Epithelial cell of esophagus (primary cell): ENCODE results near the gene HNF4A.
"Not testable (repeated sequence)": the region's sequence is repeated elsewhere in the genome, so short reads cannot be mapped to it uniquely, and the experiment has no call there.

Experiments
- DNase-seq: peaks from one replicate; pipeline ENCODE4 v3.0.0; 2010; ENCODE audit warnings: low read depth
- H3K4me3 ChIP-seq: 2 replicates; pipeline ENCODE4 v1.5.1; 2011; ENCODE audit warnings: mild to moderate bottlenecking, low read length, control low read depth
- TF ChIP-seq, protein P1 (sequence below): IDR thresholded peaks from 2 replicates; pipeline ENCODE4 v1.5.1; 2011; ENCODE audit warnings: low read depth, mild to moderate bottlenecking, low read length, control low read depth, inconsistent platforms; ENCODE audit not compliant: insufficient read depth; ENCODE audit errors: missing control alignments

The HNF4A gene

DNA sequence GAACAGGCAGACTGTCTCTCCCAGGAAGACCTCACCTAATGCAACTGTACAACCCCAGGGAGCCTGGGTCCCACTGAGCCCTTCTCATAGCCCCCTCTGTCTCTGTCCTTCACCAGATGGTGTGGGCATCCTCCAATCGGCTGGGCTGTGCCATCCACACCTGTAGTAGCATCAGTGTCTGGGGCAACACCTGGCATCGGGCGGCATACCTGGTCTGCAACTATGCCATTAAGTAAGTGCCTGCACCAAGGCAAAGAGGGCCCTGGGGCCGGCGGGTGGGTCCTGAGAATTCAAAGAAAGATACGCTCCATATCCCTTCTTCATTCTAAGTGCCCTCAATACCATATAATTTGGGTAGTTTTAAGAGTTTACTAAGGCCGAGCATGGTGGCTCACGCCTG lies 10.4 kb upstream of the HNF4A start:
- no peak for DNase-seq
- H3K4me3 ChIP-seq: no peak overlapping the region
- TF ChIP-seq, protein P1, sequence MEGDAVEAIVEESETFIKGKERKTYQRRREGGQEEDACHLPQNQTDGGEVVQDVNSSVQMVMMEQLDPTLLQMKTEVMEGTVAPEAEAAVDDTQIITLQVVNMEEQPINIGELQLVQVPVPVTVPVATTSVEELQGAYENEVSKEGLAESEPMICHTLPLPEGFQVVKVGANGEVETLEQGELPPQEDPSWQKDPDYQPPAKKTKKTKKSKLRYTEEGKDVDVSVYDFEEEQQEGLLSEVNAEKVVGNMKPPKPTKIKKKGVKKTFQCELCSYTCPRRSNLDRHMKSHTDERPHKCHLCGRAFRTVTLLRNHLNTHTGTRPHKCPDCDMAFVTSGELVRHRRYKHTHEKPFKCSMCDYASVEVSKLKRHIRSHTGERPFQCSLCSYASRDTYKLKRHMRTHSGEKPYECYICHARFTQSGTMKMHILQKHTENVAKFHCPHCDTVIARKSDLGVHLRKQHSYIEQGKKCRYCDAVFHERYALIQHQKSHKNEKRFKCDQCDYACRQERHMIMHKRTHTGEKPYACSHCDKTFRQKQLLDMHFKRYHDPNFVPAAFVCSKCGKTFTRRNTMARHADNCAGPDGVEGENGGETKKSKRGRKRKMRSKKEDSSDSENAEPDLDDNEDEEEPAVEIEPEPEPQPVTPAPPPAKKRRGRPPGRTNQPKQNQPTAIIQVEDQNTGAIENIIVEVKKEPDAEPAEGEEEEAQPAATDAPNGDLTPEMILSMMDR: no peak

DNA sequence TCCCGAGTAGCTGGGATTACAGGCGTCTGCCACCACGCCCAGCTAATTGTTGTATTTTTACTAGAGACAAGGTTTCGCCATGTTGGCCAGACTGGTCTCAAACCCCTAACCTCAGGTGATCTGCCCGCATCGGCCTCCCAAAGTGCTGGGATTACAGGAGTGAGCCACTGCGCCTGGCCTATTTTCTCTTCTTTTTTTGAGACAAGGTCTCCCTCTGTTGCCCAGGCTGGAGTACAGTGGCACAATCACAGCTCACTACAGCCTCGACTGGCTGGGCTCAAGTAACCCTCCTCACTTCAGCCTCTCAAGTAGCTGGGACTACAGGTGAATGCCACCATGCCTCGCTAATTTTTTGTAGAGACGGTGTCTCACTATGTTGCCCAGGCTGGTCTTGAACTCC lies 9.6 kb upstream of the HNF4A start:
- H3K4me3 ChIP-seq, DNase-seq: not testable (repeated sequence)

DNA sequence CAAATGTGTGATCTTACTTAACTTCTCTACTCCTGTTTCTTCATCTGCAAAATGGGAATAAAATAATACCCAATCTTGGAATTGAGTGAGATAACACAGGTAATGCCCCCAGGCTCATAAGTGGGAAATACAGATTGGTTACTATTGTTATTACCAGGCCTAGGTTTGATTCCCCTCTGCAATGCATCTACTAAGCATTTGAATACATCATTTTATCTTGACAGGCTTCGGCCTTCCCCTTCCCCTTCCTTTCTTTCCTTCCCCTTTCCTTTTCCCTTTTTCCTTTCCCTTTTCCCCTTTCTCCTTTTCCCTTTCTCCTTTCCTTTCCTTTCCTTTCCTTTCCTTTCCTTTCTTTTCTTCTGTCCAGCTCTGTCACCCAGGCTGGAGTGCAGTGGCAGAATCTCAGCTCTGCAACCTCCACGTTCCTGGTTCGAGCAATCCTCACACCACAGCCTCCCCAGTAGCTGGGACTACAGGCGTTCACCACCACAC lies 7.3 kb upstream of the HNF4A start:
- TF ChIP-seq, protein P1: no peak
- H3K4me3 ChIP-seq: no peak overlapping the region
- no peak for DNase-seq

DNA sequence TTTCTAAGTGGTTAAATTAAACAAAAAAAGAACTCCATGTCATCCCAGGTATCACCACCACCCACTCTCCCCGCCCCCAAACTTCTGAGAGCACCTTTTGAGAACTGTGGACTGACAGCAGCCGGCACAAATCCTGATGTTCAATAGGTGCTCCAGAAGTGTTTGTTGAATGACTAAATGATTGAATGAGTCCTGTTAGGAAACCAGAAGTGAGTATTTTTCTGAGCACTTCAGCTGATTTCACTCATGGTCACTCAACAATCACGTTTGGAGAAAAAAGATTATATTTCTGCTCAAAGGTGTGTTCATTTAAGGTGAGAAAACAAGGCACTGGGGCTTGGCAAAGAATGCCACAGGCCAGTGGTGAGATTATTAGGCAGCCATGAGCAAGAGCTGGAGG lies 6.2 kb upstream of the HNF4A start:
- no peak overlapping the region for H3K4me3 ChIP-seq
- no peak for DNase-seq
- TF ChIP-seq, protein P1: no peak

DNA sequence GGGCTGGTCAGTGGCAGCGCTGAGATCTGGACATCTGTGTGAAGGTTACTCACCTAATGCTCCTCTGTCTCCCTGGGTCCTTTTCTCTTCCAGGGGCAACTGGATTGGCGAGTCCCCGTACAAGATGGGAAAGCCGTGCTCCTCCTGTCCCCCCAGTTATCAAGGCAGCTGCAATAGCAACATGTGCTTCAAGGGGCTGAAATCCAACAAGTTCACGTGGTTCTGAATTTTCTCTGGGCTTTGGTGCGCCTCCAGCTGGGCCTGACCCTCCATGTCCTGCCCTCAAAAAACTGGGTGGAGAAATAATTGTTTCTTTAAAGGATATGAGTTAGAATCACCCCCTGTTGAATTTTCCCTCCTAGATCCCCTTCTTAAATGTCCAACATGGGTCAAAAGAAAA lies 4.9 kb upstream of the HNF4A start:
- no peak for DNase-seq
- no peak overlapping the region for H3K4me3 ChIP-seq
- TF ChIP-seq, protein P1: no peak

DNA sequence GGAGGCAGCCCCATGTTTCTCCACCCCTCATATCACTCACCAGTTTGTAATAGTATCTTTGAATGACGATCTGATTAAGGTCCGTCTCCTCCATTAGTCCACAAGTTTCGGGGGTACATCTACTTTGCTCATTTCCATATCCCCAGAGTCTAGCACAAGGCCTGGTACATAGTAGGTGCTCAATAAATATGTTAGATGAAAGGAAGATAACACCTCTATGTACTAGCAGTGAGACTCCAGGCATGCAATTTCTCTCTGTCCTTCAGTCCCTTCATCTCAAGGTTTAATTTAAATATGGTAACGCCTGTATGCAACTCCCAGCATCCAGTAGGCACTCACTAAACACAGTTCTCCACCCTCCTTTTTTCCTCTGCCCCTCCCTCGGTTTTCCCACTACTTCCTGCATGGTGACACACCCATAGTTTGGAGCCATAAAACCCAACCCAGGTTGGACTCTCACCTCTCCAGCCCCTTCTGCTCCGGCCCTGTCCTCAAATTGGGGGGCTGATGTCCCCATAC lies 461 bp upstream of the HNF4A start:
- TF ChIP-seq, protein P1: no peak
- H3K4me3 ChIP-seq: no peak overlapping the region
- no peak for DNase-seq

DNA sequence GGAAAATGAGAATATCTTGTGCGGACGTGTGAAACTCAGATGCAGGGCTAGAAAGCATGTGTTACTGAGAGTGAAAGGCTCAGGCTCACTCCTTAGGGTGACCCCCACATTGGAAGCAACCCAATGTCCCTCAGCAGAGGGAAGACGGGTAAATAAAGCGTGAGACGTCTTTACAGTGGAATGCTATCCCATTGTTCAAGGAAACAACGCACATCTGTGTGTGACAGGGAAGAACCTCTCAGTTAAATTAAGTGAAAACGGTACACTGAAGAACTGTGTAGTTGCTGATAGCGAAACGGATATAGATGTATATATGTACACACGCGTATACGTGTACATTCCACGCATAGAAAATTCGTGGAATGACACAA lies 839 bp downstream of the HNF4A start:
- no peak for DNase-seq
- TF ChIP-seq, protein P1: no peak
- no peak overlapping the region for H3K4me3 ChIP-seq
